ENCODE results near the gene KIF12. TPM values are rescaled to one million over a fixed set of nuclear protein-coding genes. Genes with fewer than 3 reads are reported as not detected.
A peak's percentile ranks its signal among the peaks of the same experiment; 100 is the strongest.

Gene KIF12
- polyA plus RNA-seq, 4 donors, result 156 to 211 (median 169) TPM

DNA sequence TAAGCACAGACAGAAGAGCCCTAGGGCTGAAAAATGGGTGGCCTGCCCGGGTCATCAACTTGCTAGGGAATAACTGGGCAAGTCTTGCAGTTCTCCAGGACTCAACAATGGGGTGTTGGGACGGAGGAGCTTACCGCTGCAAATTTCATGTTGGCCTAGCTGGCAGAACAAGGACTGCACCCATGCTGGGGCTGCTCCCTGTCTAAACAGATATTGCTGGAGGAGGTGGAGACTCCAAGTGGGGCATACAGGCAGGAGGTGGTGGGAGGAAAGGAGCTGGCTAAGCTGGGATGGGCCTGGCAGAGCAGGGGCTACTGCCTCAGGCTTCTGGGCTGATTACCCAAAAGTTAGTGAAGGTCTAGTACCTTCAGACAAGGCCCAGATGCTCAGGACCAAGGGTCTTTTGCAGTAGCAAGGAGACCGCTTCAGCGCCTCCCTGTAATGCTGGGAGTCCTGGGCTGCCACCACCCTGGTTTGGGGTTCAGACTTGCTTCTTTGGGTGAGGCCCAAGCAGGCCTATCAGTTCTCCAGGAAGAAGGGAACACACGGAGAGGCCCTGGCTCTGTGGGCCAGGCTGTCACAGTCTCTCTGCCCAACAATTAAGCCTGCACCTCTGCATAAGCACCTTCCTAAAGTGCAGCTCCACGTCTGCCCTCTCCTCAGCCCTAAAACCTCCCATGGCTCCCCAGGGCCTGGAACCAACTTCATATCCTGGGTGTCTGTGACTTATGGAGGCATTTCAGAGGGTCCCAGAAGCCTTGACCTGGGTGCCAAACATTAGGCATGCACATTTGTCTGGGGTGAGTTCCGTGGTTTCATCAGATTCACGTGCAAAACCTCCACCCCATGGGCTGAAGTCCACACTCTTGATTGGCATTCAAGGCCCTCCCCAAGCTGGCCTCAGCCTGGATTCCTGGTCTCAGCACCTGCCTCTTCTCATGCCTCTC lies 24.2 kb upstream of the KIF12 start:
- DNase-seq (ENCODE audit: low read depth in 4 of 4, low spot score in 3 of 4), result no peak

DNA sequence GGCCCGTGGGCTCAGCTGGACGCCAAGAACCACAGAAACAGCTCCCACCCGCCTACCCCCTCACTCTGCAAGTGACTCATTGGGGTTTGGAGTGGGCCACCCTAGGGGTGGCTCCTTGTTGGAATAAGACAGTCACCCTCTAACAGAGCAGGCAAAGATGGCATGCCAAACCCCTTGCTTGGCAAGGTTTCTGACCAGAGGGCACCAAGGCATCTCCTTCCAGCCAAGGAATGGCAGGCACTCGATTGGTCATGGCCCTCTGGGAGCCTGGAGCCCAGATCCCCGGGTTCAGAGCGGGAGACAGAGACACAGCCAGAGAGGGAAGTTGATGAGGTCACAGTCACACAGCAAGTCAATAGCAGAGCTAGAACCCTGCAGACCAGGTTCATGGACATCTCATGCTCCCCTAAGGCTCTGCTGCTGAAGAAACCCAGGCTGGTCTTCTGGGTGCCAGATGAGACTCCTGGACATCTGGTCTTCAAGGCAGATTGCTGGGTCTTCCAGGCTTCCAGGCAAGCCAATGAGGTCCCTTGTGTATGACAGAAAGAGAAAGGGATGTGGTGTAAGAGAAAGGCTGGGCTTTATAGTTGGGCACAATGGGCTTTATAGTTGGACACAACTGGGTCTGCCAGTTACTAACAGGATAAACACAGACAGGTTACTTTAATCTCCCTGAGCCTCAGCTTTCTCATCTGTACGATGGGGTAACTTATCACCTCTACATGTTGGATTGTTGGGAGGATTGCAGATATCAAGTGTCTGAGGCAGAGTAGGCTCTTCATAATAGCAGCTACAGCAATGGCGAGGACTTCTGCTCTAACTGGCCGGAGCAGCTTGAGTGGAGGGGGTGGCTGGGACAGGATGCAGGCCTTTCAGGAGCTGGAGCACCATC lies 23.3 kb upstream of the KIF12 start:
- no peak for DNase-seq (ENCODE audit: low read depth in 4 of 4, low spot score in 3 of 4)

DNA sequence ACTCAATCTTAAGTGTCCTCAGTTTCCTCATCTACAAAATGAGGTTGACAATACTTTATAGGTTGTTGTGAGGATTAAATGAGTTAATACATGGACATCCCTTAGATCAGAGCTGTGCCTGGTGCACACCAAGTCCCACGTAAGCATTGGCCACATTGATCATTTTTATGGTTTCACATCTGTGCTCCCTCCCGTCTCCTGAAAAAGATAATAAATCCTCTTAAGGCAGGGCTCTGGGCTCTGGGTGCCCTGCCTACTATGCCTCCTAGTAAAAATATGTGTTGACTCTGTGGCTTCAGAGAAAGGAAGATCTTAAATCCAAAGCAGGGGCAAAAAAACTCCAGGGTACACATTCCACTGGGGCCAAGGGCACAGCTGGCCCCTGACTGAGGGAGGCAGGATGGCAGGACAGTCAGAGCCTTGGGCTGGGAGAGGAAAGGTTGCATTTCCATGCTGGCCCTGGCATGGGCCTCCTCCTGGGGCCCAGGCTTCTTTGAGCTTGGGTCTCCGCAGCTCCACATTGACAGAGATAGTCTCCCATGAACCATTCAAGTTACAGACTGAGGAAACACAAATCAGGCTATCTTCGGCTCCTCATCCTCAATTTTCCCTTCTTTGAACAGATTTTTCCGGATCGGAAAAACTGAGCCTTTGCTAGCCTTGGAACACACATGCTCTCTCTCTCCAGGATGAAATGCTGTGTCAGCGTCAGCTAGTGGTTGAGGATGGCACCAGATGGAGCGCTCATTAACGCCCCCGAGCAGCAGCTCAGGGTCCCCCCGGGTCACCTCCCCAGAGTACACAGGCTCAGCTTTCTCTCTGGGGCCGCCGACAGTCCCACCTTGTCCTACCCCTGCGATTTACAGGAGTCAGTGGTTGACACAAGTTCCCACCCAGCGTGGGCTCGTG lies 22.4 kb upstream of the KIF12 start:
- no peak for DNase-seq (ENCODE audit: low read depth in 4 of 4, low spot score in 3 of 4)

DNA sequence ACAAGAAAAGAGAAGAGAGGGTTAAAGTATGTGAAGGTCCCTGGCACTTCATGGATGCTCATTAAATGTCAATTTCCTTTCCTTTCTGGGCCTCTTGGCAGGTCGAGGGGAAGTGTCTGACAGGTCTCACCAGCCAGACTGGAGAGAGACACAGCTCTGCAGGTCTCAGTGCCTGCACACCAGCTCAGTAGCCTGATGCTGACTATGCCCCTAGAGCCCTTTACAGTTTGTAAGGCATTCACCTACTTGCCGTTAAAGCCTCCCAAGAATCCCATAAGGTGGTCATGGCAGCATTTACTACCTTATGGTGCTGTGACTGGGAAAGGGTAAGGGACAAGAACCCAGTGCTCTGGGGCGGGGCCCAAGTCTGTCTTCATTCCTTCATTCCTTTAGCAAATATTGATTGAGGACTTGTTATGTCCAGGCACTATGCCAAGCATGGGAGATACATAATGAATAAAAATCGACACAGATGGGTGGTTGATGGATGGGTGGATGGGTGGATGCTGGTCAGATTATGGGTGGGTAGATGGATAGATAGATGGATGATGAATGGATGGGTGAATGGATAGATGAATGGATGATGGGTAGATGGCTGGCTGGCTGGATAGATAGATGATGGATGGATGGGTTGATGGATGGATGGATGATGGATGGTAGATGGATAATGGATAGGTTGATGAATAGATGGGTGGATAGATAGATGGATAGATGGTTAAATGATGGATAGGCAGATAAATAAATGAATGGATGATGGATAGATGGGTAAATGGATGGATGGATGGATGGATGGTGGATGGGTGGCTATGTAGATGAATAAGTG lies 21.3 kb upstream of the KIF12 start:
- DNase-seq (ENCODE audit: low read depth in 4 of 4, low spot score in 3 of 4), result no peak

DNA sequence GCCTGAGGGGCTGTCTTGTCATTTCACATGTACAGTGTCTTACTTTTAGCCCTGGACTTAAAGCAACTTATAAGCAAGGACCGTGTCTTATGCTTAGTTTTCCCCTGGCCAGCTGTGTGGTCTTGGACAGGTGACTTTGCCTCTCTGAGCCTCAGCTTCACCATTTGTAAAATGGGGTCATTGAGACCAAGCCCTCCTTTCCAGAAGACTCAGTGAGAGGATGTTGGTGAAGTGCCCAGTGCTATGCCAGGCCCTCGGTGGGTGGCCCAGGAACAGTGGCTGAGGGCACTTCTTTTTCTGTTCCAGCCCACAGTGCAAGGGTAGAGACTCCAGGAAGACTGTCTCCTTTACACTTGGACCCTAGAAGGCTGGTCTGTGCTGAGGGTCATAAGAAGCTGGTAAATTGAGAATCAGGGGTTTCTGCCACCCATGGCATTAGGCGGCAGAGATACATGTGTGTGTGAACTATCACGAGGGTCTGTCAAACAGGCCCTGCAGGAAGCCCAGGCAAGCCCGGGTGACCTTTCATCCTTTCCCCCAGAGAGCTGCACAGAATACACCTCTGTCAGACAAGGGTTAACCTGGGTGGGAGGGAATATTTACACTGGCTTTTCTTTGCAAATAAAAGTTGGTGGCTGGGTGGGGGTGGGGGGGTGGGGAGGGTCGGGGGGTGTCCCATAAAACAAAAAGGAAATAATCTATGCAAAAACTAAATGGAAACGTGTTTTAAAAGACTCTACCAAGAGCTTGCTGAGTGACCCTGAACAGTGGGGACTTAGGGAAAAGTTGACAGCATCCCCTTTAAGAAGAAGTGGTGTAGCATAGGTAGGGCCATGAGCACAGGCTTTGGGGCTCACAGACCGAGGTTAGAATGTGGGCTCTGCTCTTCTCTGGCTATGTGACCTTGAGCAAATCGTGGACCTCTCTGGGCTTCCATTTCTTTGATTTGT lies 20.4 kb upstream of the KIF12 start:
- DNase-seq (ENCODE audit: low read depth in 4 of 4, low spot score in 3 of 4), result no peak

DNA sequence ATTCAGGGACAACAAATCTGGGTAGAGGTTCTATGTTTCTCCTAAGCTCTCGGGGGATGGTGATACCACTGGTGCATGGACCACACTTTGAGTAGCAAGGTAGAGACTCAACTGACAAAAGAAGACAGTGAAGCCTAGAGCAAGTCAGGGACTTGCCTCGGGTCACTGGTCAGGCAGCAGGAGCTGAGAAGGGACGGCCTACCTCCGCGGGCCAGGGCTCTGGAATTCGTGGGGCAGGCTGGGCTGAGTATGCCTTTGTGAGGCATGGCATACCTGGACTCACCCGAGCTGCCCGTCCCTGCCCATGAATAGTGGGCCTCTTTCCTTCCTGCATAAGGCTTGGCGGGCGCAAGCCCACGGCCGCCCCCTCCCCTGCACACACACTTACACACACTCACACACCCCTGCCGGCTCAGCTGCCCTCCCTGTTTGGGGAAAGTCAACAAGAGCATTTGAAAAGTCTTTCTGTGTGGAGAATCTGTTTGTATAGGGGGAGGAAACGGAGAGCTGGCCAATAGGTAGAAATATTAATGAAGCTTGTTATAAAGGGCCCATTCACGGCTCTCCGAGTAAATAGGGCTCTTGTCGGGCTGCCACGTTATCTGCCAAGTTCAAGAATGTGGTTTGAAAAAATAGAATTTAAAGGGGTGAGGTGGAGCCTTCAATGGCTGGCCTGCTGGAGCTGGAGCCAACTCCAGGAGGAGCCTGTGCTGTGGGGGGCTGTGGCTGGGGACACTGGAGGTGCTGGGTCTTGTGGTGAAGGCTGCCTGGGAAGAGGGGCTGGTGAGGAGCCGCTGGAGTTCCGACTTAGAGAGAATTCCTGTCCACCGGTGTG lies 19.1 kb upstream of the KIF12 start:
- DNase-seq (ENCODE audit: low read depth in 4 of 4, low spot score in 3 of 4), result no peak

DNA sequence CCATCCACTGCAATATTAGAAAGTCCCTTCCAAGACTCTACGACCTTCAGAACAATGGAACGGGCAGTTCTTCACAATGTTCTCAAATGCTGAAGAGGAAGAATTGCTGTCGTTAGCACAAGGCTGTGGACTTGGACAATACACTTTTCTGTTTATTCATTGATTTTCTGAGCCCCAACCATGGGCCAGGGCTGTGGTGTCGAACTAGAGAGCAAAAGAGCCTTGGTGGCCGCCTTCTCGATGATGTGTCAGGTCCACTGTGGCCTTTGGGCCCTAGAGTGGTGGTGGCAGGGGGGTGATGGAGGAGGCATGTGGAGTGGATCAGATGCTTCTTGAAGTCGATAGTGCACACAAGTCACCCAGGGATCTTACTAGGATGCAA lies 18.5 kb upstream of the KIF12 start:
- DNase-seq (ENCODE audit: low read depth in 4 of 4, low spot score in 3 of 4), result no peak

DNA sequence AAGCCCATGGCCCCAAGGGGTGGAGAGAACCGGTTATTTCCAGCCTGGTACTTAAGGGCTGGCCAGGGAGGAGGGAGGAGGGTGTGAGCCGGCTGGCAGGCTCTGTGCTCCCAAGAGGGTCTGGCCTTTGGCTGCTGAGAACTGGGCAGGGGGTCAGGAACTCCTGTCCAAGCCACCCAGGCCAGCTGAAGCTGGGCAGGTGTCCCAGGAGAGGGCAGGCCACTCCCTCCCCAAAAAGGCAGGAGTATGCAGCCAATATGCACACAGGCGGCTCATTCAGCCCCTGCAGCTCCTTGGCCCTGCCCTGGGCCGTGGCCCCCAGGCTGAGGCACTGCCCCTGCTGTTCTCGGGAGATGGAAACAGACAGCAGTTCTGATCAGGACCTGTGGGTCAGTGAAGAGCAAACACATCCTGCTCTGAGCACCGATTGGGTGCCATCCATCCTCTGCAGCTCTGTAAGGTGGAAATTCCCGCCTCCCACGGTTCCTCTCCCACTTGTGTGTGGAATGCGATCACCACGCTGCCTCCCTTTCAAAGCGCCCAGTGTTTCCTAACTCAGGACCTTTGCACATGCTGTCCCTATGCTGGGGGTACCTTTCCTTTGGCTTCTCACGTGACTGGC lies 17.1 kb upstream of the KIF12 start:
- DNase-seq (ENCODE audit: low read depth in 4 of 4, low spot score in 3 of 4), result no peak

DNA sequence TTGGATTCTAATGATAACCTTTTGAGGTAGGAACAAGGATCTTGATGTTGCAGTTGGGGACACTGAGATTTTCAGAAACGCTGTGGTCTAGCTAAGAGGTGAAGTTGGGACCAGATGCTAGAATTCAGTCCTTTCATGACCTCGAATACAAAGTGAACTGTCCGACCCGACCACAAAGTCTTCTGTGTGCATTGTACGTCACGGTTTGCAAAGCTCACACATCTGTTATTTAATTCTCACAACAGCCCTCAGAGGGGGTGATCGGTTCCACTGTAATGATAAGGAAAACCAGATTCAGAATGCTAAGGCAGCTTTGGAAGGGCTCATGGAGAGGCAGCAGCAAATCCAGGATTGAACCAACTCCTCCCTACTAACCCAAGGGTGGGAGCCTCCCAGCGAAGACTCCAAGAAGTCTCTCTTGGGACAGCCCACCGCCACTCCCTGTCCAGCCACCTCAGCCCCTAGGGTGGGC lies 16.6 kb upstream of the KIF12 start:
- DNase-seq (ENCODE audit: low read depth in 4 of 4, low spot score in 3 of 4), result no peak

DNA sequence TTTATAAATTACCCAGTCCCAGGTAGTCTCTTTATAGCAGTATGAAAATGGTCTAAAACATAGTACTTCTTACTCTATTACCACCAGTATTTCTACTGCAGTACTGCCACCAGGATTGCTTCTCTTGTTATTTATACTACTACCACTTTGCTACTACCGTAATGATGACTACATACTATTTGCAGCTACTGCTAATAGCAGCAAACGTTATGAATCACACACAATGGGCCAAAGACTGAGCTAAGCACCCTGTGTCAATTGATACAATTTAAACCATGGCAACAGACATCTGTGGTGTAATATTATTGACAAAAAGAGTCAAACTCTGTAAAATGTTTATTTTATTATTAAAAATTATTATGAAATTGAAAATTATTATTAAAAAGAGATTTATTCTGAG lies 15.3 kb upstream of the KIF12 start:
- DNase-seq (ENCODE audit: low read depth in 4 of 4, low spot score in 3 of 4), result no peak

DNA sequence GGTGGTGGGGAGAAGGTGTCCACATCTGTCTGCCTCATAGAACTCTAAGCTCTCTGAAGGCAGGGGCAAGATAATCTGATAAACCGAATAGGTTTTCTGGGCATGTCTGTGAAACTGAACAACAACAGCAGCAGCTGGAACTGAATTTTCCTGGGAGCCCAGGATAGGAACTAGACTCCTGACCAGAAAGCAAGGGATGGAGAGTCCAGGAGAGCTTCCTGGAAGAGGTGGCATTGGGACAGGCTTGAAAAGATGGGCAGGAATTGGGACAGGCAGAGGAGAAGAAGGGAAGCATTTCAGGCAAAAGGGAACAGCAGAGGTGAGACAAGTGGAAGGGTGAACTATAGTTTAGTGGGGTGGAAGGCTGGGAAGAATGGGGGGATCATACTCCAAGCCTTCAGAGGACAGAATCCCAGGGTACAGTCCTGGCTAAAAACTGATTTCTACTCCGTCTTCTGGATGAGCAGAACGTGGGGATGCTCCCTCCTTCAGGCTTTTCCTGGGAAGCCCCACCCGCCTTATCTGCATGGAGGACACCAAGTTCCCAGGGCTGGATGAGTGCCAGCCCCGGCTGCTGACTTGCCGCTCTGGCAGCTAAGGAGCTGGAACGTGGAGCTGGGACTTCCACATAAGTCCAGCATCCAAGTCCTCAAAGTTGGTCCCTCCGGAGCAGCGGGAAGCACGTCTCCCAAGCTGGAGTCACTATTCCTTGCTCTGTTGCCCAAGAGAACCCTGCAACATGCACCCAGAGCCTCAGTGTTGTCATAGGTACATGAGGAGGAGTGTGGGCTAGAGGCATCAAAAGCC lies 13.9 kb upstream of the KIF12 start:
- no peak for DNase-seq (ENCODE audit: low read depth in 4 of 4, low spot score in 3 of 4)

DNA sequence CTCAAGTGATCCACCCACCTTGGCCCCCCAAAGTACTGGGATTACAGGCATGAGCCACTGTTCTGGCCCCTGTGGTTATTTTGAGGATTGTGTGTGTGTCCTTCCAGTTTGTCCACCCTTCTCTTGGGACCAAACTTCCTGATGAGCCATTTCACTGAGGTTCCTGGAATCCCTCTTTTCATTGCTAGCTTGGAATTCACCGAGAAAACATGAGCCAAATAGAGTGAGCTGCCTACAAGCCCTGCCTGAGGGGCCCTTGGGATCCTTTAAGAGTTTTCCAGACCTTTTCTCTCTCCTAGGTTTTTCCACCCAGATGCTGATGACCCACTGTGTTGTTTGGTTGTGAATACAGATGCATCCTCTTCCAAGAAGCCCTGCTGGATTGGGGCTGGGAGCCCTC lies 13.2 kb upstream of the KIF12 start:
- DNase-seq (ENCODE audit: low read depth in 4 of 4, low spot score in 3 of 4), result no peak

DNA sequence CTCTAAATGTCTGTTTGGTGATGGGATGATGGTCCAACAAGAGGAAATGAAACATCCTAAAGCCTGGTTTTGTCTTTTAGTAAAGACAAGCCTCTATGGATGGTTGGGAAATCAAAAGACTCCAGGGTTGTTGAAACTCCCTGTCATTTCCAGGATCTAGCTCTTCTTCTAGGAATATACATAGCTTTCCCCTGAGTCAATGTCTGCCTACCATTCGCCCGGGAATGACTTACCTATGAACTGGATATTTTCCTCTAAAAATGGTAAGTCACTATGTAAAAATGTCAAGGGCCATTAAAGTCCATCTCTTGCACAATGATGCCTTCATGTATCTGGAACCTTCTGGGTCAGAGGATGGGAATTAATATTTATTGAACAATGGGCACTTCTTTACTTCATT lies 11.1 kb upstream of the KIF12 start:
- no peak for DNase-seq (ENCODE audit: low read depth in 4 of 4, low spot score in 3 of 4)

DNA sequence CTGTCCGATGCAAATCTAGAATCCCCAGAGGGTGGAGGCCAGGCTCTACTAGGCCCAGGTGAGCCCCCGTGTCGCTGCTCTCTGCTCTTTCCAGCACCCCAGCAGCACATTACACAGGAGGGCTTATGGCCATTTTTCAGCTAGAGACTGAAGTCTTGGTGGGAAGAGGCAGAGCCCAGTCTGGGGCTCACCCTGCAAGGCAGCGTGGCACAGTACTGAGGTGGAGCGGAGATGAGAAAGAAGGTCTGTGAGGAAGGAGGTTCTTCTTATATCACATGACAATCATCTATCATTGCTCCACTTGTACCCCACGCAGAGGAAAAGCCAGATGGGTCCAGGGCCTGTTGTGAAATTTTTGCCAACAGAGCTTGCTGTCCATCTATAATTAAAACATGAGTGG lies 10.0 kb upstream of the KIF12 start:
- DNase-seq (ENCODE audit: low read depth in 4 of 4, low spot score in 3 of 4), result no peak

DNA sequence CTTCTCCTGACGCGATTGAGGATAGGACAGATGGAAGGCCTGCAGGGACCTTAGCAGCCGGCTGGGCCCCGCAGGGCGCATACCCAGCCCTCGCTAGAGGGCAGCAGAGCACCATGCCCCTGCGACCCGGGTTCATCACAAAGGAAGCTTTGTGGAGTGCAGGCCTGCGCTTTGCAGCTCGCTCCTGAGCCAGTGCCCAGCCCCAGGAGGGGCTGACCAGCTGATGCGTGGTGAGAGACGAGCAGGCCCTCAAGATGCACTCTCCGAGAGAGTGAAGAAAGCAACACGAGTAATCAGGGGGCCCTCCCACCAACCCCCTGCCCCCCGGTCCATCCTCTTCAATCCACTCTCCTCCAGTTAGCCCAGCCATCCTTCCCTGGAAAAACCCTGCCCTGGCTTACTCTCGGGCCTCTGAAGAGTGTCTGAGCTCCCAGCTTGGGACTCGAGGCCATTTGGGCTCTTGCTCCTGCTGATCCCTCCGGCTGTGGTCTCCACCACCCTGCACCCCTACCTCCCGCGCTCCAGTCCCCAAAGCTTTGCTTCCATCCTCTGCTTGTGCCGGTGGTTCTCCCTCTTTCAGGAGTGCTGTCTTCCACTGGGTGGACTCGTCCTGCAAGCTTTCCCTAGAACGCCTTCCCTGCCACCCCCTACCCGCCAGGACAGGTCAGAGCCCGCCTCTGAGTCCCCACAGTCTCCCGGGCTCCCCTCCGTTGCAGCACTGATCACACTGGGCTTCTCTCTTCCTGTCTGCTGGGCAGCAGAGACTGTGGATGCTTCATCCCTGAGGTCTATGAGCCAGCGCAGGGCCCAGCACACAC lies 9.1 kb upstream of the KIF12 start:
- DNase-seq (ENCODE audit: low read depth in 4 of 4, low spot score in 3 of 4), result peak in 2 of 4 donors; percentile 55 to 65

All from right renal pelvis (tissue), 4 donors.